Activated CD8-positive, alpha-beta T cell treated with anti-CD3 and anti-CD28 coated beads for 36 hours (primary cell): ENCODE measurements around the gene RAB4B. TPM values are rescaled to one million over a fixed set of nuclear protein-coding genes. Genes with fewer than 3 reads are reported as not detected.

Experiments
- ATAC-seq: fragments of 200-7000 bp; cut with Tn5 transposase; one replicate; pipeline ENCODE4 v1.10.0; 2021; ENCODE audit warnings: mild to moderate bottlenecking, moderate library complexity
- CTCF ChIA-PET: fragments of 350-600 bp; sonication (Branson Sonifier 250); formaldehyde crosslinking; loops from one replicate; lab custom pipeline; 2021; ENCODE audit warnings: antibody characterized with exemption; lab: Charles Lee
- POLR2A ChIA-PET: fragments of 350-600 bp; sonication (Branson Sonifier 250); formaldehyde crosslinking; loops from one replicate; lab custom pipeline; 2021; ENCODE audit warnings: antibody characterized with exemption; lab: Charles Lee
- DNase-seq: peaks from one replicate; pipeline ENCODE4 v3.0.0-alpha.2; 2020
- H3K27ac Mint-ChIP-seq: one replicate; pipeline ENCODE4 v1.8.0; 2021; ENCODE audit warnings: mild to moderate bottlenecking, mixed read lengths
- H3K27me3 Mint-ChIP-seq: one replicate; pipeline ENCODE4 v1.8.0; 2021; ENCODE audit warnings: mixed read lengths
- H3K36me3 Mint-ChIP-seq: one replicate; pipeline ENCODE4 v1.8.0; 2021; ENCODE audit warnings: low read depth, mixed read lengths
- H3K4me1 Mint-ChIP-seq: one replicate; pipeline ENCODE4 v1.8.0; 2021; ENCODE audit warnings: low read depth, mixed read lengths
- H3K4me3 Mint-ChIP-seq: one replicate; pipeline ENCODE4 v1.8.0; 2021; ENCODE audit warnings: mild to moderate bottlenecking, moderate library complexity, mixed read lengths
- H3K9me3 Mint-ChIP-seq: one replicate; pipeline ENCODE4 v1.8.0; 2021; ENCODE audit warnings: mixed read lengths
- intact Hi-C: fragments of 100-400 bp; cut with micrococcal nuclease; formaldehyde crosslinking; loops from one replicate; pipeline ENCODE4 v1.10.0; 2022
- total RNA-seq, 2 experiments: library from RNA; stranded (reverse); gene quantifications; one replicate each; pipeline ENCODE4 v1.2.3, GENCODE V29; 2021
- TF ChIP-seq, protein P1 (sequence below): fragments of 200-600 bp; IDR thresholded peaks from one replicate; pipeline ENCODE4 v1.8.0; 2022; ENCODE audit warnings: antibody characterized with exemption, mild to moderate bottlenecking

The RAB4B gene
- total RNA-seq, 2 experiments from 2014 or later, result 39.7 to 42.3 TPM

GRCh38 chr19:40800339-40800996 lies 22.4 kb downstream of the RAB4B start:
- ChIA-PET CTCF (no interaction called here), POLR2A (interaction anchor here (1.2 to 1.7 kb wide), 2 partner anchors 22 to 48 kb away, joined by 5 to 6 read pairs; partner anchors contain the start of gene RAB4B)
- Mint-ChIP-seq H3K27me3 (no peaks in the 10 kb centered on the region), H3K36me3 (peaks cover 54% of the 10 kb centered on the region), H3K4me3 (peak overlapping the region; percentile 95), H3K4me1 (peaks cover 72% of the 10 kb centered on the region), H3K27ac (peak overlapping the region; percentile 91), H3K9me3 (no peaks in the 10 kb centered on the region)
- DNase-seq, result no peak
- ATAC-seq, result no peak
- TF ChIP-seq, protein P1, sequence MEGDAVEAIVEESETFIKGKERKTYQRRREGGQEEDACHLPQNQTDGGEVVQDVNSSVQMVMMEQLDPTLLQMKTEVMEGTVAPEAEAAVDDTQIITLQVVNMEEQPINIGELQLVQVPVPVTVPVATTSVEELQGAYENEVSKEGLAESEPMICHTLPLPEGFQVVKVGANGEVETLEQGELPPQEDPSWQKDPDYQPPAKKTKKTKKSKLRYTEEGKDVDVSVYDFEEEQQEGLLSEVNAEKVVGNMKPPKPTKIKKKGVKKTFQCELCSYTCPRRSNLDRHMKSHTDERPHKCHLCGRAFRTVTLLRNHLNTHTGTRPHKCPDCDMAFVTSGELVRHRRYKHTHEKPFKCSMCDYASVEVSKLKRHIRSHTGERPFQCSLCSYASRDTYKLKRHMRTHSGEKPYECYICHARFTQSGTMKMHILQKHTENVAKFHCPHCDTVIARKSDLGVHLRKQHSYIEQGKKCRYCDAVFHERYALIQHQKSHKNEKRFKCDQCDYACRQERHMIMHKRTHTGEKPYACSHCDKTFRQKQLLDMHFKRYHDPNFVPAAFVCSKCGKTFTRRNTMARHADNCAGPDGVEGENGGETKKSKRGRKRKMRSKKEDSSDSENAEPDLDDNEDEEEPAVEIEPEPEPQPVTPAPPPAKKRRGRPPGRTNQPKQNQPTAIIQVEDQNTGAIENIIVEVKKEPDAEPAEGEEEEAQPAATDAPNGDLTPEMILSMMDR, result no peak
- intact Hi-C loops, result loop anchor here (5.0 kb wide), 2 partner anchors 48 to 138 kb away; partner anchors contain the start of genes ACTMAP and SNRPA

- Mint-ChIP-seq H3K9me3 (no peaks in the 10 kb centered on the region), H3K4me1 (peaks cover 77% of the 10 kb centered on the region), H3K4me3 (peak overlapping the region; percentile 95), H3K27ac (peak overlapping the region; percentile 91), H3K36me3 (peaks cover 54% of the 10 kb centered on the region), H3K27me3 (no peaks in the 10 kb centered on the region)
- ChIA-PET CTCF (no interaction called here), POLR2A (interaction anchor here (1.2 to 1.7 kb wide), 2 partner anchors 22 to 49 kb away, joined by 5 to 6 read pairs; partner anchors contain the start of gene RAB4B)
- DNase-seq (no peak), ATAC-seq (no peak)
- TF ChIP-seq, protein P1, result no peak
- intact Hi-C loops, result loop anchor here (5.0 kb wide), 2 partner anchors 49 to 139 kb away; partner anchors contain the start of genes ACTMAP and SNRPA
These were observed 22.9 kb downstream of the RAB4B start for GRCh38 chr19:40800997-40801377.

GRCh38 chr19:40801426-40802299 lies 23.6 kb downstream of the RAB4B start:
- Mint-ChIP-seq H3K36me3 (peaks cover 55% of the 10 kb centered on the region), H3K27me3 (no peaks in the 10 kb centered on the region), H3K4me1 (peaks cover 80% of the 10 kb centered on the region), H3K9me3 (no peaks in the 10 kb centered on the region), H3K27ac (peak overlapping the region; percentile 83), H3K4me3 (peak overlapping the region; percentile 95)
- DNase-seq (no peak), ATAC-seq (no peak)
- POLR2A ChIA-PET, result interaction anchor here (0.5 to 1.7 kb wide), 4 partner anchors 23 to 110 kb away, joined by 3 to 6 read pairs (median 4); partner anchors contain the start of gene RAB4B
- intact Hi-C loops, result loop anchor here (5.0 kb wide), 2 partner anchors 49 to 139 kb away; partner anchors contain the start of genes ACTMAP and SNRPA
- TF ChIP-seq, protein P1, result no peak
- CTCF ChIA-PET, result no interaction called here

DNA sequence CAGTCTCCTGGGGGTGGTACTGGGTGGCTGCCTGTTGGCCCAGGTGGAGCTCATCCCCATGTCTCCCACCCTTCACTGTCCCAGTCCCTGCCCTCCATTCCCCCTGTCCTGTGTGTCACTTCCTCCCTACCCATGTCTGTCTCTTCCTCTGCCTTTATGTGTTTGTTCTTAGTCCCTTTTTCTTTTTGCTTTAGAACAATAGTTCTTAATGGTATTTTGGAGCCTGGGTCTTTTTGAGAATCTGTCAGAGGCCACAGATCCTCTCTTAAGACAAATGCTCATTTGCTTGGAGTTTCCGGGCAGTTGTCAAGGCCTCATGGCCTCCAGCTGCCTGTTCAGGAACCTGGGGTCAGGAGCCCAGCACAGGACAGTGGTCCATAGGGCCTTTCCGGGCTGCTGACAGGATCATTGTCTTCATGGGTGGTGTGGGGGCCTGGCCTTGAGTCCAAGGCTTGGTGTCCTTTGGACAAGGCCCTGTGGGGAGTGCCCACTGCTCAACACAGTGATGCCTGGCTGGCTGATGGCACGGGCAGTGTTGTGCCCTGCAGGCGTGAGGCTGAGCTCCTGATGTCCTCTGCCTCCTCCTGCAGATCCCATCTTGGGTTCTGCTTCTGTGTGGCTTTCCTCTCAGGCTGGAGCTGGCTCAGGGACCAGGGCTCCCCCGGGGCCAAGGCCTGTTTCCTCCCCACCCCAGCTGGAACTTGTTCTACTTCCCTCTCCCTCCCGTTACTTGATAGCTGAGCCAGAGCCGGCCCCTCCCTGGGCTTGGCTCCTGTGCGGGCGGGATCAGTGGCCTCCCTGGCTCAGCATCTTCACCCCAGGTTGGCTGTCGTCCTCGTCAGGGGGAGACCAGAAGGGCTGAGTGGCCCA lies 24.5 kb downstream of the RAB4B start:
- no peak for DNase-seq
- no peak for ATAC-seq
- ChIA-PET POLR2A (interaction anchor here (0.5 to 1.0 kb wide), 4 partner anchors 25 to 111 kb away, joined by 3 to 5 read pairs (median 4); partner anchors contain the start of gene RAB4B), CTCF (interaction anchor here (1.0 kb wide), 1 partner anchor 139 kb away, joined by 3 read pairs; no protein-coding TSS in a partner anchor)
- Mint-ChIP-seq H3K36me3 (peaks cover 60% of the 10 kb centered on the region), H3K27ac (peak overlapping the region; percentile 83), H3K4me3 (peak overlapping the region; percentile 95), H3K9me3 (no peaks in the 10 kb centered on the region), H3K4me1 (peaks cover 82% of the 10 kb centered on the region), H3K27me3 (no peaks in the 10 kb centered on the region)
- TF ChIP-seq, protein P1, result no peak
- intact Hi-C loops, result loop anchor here (5.0 kb wide), 2 partner anchors 50 to 140 kb away; partner anchors contain the start of genes ACTMAP and SNRPA
